GM19395 (cell line): ENCODE results near the gene GRID1.

ENCODE experiments used
- ATAC-seq: cut with Tn5 transposase; IDR thresholded peaks from one replicate; pipeline ENCODE4 v1.9.1; 2021; ENCODE audit warnings: mild to moderate bottlenecking, moderate library complexity; ENCODE audit not compliant: unreplicated experiment

The GRID1 gene

DNA sequence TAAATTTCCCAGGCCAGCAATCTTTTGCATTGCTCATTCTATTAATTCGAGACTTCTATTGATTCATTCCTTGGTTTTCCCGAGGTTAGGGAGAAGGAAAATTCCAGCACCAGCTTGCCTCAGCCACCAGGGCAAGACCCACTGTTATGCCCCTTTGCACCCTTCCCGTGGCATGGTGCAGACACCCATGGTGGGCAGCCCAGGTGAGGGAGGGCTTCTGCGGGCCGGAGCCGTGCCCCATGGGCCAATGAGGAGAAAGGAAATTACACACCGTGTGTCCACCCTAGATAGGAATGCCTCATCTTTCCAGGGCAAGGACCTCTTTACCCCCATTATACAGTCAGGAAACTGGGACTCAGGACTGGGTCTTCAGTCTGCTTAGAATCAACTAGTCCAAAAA lies 4.5 kb upstream of the GRID1 start:
- no peak for ATAC-seq

GRCh38 chr10:86370006-86370585 lies 3.5 kb upstream of the GRID1 start:
- ATAC-seq = no peak

- ATAC-seq = no peak
These were observed 2.4 kb upstream of the GRID1 start for GRCh38 chr10:86368987-86369386.

DNA sequence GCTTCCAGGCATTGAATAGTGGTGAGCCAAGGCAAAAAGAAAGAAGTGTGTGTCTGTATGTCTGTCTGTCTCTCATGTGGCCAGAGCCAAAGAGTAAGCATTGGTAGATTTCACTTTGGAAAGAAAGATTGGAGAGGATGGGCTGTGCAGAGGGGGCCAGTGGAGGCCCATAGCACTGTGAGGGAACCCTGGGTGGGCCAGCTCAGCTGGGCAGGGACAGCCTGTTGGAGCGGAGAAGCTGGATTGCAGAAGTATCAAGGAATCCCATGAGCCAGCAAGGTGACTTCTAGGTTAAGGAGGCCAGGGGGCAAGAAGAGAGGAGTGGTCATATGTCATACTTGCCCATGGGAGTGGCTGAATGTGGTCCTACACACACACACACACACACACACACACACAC lies 1.5 kb upstream of the GRID1 start:
- ATAC-seq = no peak

- no peak for ATAC-seq
These were observed 757 bp upstream of the GRID1 start for GRCh38 chr10:86367152-86367951.

- no peak for ATAC-seq
These were observed 232 bp upstream of the GRID1 start for GRCh38 chr10:86366902-86367151.

- no peak for ATAC-seq
These were observed 1.1 kb downstream of the GRID1 start for GRCh38 chr10:86365346-86366032.

GRCh38 chr10:86364491-86365345 lies 1.9 kb downstream of the GRID1 start:
- ATAC-seq = no peak

GRCh38 chr10:86363833-86364490 lies 2.6 kb downstream of the GRID1 start:
- no peak for ATAC-seq

DNA sequence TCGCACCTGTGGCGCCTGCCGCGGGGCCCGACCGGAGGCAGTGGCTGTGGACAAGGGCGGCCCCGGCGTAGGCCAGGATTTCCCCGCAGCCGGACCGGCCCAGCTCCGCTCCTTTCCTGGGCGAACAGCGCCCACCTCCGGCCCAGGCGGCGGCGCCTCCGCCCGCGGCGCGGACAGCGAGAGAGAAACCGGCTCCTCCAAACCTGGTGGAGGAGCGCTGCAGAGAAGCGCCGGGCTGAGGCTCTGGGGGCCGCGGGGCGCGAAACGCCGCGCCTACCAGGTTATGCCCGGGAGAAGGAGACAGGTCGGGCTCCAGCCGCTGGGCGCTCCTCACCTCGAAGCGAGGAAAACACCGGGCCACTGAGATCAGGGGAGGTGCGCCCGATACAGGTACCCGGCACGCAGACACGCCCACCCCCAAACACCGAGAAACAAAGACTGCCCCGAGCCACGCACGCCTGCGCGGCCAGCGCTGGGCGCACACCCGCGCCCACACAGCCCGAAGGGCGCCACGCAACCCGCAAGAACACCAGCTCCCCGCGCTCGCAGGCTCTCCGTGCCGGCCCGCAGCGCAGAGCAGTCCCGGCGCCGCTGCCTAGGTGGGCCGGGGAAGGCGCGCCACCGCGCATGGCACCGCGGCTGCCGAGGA lies 3.3 kb downstream of the GRID1 start:
- ATAC-seq = no peak

DNA sequence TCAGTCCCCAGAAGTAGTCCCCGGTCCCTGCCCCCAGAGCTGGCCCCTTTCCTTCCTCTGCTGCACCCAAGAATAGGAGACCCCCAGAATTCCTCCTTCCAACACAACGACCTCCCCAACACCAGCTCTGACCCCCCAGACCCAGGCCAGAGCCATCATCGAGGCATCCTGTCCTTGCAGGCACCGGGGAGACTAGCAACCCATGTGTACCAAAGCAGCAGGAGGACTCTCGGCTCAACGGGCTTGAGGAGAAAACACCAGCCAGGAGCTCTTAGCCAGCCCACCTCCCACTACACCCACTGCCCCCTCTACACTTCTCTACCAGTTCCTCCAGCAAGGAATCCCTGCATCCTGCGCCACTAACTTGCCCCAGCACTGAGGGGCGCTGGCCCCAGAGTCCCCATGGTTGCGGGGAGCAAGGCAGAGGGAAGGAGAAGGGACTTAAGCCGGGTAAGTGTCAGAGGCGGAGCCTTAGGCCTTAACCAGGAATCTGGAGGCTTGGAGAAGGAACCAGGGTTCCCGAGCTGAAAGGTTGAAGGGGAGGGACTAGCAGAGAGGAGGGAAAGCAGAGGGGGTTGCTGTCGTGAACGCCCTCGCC lies 3.9 kb downstream of the GRID1 start:
- no peak for ATAC-seq

- no peak for ATAC-seq
These were observed 4.5 kb downstream of the GRID1 start for GRCh38 chr10:86362129-86362527.

- no peak for ATAC-seq
These were observed 5.2 kb downstream of the GRID1 start for GRCh38 chr10:86361156-86362128.

DNA sequence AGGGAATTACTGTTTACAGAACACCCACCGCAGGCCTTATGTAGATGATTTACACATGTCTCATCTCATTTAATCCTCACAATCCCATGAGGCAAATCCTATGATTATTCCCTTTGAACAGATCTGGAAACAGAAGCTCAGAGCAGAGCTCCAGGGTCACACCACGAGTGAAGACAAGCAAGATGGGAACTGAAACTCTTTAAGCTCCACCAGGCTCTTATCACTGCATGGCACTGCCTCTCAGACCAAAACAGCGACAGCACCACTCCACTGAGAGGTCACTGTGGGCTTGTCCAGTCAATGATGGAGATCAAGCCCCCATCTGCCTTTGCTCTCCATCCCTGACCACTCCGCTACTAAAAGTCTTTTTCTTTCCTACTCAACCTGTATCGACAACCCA lies 5.9 kb downstream of the GRID1 start:
- ATAC-seq = no peak

GRCh38 chr10:86359954-86360353 lies 6.6 kb downstream of the GRID1 start:
- no peak for ATAC-seq

- ATAC-seq = no peak
These were observed 7.5 kb downstream of the GRID1 start for GRCh38 chr10:86359111-86359510.

DNA sequence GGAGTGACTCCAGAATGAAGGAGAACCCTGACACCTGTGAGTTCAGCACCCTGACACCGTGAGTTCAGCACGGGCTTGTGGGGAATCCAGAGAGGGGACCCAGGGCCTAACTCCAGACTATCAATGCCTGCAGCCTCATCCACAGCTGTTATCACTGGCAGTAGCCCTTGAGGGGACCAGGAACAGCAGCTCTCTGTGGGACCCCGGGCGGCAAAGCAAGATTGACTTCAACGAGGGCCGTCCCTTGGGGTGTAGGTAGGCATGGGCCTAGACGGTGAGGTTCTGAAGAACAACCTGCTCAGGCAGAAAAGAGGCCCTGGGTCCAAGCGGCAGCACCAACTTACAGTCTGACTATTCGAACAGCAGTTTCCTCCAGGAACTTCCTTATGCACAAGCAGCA lies 8.9 kb downstream of the GRID1 start:
- no peak for ATAC-seq

DNA sequence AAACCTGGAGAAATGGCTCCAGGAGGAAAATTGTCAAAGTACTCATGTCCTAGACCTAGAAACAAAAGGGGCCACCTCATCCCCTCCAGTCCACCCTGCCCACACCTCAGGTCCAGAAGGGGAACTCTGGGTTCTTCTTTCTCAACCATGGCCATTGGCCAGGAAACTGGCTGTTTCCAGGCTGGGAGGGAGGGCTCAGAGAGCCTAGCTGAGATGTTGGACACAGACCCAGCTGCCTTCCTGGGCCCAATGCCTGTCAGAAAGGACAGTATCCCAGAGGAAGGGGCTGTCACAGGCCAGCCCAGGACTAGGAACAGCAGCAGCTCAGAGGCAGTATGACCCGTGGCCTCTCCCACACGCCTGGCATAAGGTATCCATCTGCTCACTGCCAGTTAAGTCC lies 9.6 kb downstream of the GRID1 start:
- no peak for ATAC-seq

DNA sequence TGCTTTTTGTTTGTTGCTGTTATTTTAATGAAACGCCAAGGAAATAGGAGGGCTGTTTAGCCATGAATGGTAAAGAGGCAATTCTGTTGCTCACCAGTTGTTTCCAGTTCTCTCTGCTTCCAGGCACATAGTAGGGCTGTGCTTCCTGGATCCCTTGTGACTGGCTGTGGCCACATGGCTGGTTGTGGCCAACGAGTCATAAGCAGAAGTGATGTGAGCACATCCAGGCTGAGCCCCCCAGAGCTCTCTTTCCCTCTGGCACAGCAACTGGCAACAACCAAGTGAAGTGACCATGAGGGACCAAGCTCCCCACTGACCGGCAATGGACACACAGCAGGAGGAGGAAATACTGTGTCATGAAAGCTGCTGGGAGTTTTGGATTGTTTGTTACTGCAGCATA lies 10.3 kb downstream of the GRID1 start:
- ATAC-seq = no peak
